Stimulated activated CD8-positive, alpha-beta memory T cell treated with anti-CD3 and anti-CD28 coated beads, Interleukin-12 subunit alpha, Interleukin-12 subunit beta, amount 100 ng/mL, for 24 hours (primary cell): ENCODE data around the gene TBC1D22A.

Experiments
- DNase-seq: peaks from one replicate; pipeline ENCODE4 v3.0.0-alpha.2; 2020; ENCODE audit errors: extremely low read depth

Gene TBC1D22A

GRCh38 chr22:46860562-46860961 is 98.1 kb downstream of the TBC1D22A start:
- no peak for DNase-seq

- DNase-seq: no peak
These were observed 99.3 kb downstream of the TBC1D22A start for GRCh38 chr22:46861468-46862367.

DNA sequence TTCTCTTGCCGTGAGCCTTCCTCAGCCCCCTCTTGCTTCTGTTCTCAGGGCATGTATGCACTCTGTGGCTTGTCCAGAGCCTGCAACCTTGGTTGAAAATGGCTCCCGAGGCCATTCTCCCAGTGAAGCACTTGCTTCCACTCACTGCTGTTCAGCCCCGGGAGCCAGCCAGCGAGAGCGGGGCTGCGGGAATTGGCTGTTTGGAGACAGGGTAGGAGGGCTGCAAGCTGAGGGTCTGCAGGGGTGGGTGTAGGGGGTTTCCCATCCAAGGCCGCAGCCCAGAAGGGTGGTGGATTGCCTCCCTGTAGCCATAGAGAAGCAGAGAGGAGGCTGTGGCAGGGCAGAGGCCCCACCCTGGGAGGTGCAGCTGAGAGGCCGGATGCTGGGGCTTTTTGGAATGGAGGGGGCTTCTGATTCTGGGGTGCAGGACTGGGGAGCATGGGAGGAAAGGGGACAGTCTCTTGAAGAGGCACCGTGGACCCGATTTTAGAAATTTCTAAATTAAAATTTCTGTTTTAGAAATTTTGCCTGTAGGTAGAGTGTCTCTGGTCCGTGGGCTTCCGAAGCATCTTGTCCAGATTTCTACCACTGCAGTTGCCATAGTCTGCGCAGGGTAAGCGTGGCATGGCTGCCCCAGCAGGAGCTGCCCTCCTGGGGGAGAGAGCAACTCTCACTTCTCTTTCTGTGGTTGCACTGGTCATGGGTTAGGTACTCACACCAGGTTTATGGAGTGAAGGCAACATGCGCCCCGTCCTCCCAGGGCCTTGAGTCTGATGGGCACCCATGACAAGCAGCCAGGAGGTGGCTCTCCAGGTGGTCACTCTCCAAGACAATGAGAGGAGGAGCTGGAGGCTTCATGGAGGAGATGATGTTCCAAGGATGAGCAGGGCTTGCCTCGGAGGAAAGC is 100.2 kb downstream of the TBC1D22A start:
- no peak for DNase-seq

DNA sequence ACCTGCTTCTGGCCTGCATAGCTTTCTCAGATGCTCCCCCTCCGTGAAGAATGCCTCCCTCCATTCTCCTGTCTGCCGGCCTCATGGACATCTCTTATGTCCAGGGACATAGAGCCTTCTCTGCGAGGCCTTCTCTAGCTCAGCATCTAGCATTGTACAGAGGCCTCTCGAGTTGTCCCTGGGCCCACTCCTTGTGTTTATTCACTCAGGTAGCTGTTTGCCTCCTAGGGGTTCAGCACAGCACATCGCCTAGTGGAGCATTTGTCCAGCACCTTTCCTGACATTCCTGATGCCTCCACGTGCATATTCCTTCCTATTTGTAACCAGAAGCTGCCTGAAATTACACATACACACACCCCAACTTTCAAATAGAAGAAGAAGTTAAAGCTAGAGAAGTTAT is 101.3 kb downstream of the TBC1D22A start:
- no peak for DNase-seq

- DNase-seq: no peak
These were observed 102.0 kb downstream of the TBC1D22A start for GRCh38 chr22:46864314-46865051.

DNA sequence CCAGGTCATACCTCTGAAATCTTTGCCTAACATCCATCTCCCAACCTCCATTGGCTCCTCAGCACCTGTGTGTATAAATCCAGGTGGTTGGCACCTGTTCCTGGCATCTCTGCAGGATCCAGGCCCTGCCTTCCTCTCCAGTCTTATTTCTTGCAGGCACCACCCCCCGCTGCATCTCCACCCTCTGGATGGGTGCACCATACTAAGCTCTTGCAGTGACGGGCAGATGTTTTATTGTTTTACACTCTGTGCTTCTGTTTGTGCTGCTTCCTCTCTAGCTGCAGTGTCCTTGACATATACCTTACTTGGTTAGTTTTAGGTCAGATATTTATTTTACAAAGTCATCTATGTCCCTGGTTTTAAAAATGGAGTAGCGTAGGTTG is 102.6 kb downstream of the TBC1D22A start:
- DNase-seq: no peak

GRCh38 chr22:46865642-46866041 is 103.2 kb downstream of the TBC1D22A start:
- DNase-seq: no peak

GRCh38 chr22:46866591-46866990 is 104.1 kb downstream of the TBC1D22A start:
- no peak for DNase-seq

DNA sequence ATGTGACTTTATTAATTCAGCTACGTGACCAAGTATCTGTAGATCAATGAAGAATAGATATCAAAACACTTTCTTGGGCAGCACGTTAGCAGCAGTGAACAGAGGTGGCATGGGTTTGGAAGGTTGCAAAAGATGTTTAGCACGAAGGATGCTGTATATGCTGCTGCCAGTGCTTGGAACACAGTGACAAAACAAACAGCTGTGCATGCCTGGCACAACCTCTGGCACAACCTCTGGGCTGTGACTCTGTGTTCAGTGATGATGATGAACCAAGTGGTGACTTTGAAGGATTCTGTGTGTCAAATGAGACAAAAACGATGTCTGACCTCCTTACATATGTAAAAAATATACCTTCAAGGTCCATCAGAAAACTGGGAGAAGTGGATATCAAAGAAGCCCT is 104.7 kb downstream of the TBC1D22A start:
- no peak for DNase-seq

DNA sequence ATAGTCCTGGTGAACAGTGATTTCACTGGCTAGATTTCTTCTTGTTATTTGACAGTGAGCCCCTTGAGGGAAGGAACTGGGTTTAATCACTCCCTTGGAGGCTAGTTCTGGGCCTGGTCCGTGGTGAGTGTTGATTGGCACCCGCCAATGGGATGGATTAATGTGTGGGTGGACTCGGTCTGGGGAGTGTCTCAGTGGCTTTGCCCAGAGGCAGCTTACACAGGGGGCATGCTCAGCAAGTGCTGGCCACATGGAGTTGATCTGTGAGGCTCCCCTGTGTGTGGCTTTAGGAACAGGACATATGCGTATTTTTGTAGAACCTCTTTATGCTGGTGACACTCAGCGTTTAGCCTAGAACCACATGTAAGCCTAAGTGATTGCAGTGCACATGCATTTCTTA is 106.9 kb downstream of the TBC1D22A start:
- no peak for DNase-seq

DNA sequence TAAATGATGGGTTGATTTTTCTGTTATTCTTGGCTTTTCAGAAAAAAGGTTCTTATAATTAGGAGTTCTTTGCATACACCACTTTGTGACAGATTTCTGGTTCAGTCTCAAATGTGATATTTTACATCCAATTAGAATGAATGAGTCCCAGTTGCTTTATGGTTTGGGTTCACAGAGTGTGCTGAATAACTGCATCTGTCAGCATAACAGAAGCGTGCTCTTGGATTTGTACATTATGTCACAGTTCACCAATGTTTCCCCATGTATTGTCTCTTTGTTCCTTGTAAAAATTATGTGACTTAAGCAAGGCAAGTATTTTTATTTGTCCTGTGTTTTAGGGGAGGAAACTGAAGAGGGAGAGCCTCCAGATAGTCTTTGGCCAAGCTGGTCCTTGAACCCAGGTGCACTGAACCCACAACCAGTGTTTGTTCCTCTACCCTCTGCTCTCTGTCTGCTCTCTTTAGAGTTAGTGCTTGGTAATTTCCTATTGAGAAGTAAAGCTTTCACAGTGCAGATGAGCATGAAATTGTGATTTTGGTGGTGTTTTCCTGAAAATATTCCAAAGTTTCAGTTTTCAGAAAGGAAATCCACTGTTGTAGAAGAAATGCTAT is 107.5 kb downstream of the TBC1D22A start:
- no peak for DNase-seq

- no peak for DNase-seq
These were observed 109.4 kb downstream of the TBC1D22A start for GRCh38 chr22:46871826-46872225.

DNA sequence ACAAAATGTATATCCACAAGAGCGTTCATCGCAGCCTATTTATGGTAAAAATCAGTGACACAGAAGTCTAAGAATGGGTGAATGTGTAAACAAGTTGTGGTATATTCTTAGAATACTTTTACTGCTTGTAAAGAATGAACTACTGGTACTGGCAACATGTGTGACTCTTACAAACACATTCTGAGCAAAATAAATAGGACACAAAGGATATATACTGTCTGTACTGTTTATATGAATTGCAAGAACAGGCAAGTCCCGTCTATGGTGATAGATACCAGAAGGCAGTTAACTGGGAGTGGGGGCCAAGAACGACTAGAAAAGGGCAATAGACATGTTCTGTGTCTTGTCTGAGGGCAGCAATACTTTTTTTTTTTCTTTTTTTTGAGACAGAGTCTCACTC is 112.6 kb downstream of the TBC1D22A start:
- DNase-seq: no peak

- no peak for DNase-seq
These were observed 114.0 kb downstream of the TBC1D22A start for GRCh38 chr22:46876357-46876934.

- DNase-seq: no peak
These were observed 115.9 kb downstream of the TBC1D22A start for GRCh38 chr22:46878191-46878948.

GRCh38 chr22:46879083-46879482 is 116.6 kb downstream of the TBC1D22A start:
- no peak for DNase-seq

DNA sequence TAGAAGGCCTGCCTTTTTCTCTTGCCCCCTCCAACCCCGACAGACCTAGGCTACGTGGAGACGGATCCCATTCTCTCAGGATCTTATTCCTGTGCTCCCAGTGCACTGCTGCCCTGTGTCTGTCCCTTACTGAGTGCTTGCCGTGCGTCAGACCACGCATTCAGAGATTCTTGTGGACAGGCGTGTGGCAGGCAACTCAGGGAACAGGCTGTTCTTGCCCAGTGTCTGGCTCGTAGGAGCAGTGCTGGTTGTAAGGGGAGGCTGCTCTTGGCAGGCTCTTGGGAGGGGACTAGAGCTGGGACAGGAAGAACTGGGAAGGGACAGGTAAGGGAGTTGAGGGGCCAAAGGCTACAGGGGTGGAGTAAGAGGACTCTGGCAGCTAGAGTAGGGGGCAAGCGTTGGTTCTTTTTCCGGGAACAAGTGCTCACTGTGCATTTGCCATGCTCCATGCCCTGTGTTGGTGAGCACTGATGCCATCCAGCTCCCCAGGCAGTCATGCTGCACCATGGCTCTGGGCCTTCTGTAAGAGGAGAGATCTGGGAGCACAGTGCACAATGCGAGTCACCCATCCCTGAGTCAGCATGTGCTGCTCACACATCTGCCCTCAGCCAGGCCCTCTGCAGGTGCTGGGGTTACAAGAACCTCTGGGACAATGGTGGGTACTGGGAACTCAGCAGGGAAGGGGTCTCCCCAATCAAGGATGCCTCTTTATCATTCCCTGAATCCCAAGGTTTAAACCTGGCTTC is 119.1 kb downstream of the TBC1D22A start:
- no peak for DNase-seq

DNA sequence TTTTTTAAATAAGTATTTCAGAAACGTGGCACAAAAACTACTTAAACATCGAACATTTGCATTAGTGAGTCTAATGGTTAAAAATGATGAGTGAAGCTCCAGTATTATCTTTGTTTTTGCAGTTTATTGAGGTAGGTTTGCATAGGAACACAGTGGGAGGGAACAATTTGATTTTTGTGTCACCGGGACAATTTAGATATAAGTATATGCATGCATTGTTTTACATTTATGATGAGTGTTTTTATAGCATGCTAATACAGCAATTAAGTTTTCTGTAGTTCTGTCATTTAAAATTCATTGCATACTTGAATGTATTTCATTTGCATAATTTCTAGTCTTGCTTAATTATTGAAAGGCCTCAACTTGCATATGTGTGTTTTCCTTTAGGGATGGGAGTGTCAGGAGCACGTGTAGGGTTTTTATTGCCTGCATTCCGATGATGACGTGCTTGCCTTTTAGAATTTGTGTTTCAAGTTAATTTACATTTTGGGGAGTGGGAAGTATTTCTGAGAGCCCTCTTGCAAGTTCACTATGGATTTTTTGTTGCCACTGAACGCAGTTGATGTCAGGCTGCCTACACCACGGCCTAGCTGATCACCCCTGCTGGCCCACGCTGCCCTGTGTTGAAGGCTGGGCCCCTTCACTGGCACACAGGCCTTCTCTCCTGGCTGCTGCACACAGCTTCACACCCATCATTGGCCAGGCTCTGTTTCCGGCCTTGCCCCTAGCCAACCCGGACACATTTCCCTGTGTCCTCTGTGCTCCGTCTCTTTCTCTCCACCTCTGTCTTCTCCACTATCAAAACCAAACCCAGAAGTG is 120.9 kb downstream of the TBC1D22A start:
- no peak for DNase-seq

GRCh38 chr22:46884365-46884764 is 121.9 kb downstream of the TBC1D22A start:
- DNase-seq: no peak
